NCI-H526 (cell line): ENCODE data around the gene IRF7.

Experiments used
- DNase-seq, 2 experiments: peaks; one replicate each; lab custom pipeline; 2025; lab: John Stamatoyannopoulos, UW

The IRF7 gene

GRCh38 chr11:563812-564578 lies 51.8 kb downstream of the IRF7 start:
- DNase-seq = no peak

GRCh38 chr11:563066-563811 lies 52.5 kb downstream of the IRF7 start:
- no peak for DNase-seq
